Upper lobe of right lung (tissue), 1 donor: Measurements from ENCODE around the gene CCL21. TPM values are rescaled to one million over a fixed set of nuclear protein-coding genes. Genes with fewer than 3 reads are reported as not detected.

ENCODE experiments used
- ATAC-seq: fragments of 200-7000 bp; cut with Tn5 transposase; one replicate; pipeline ENCODE4 v1.9.1; 2020; ENCODE audit warnings: mild to moderate bottlenecking, moderate library complexity
- DNase-seq: peaks from one replicate; pipeline ENCODE4 v3.0.0-alpha.2; 2020
- H3K27ac ChIP-seq: fragments of 200-600 bp; one replicate; pipeline ENCODE4 v1.8.0; 2022
- H3K27me3 ChIP-seq: fragments of 200-600 bp; one replicate; pipeline ENCODE4 v1.8.0; 2022; ENCODE audit warnings: mild to moderate bottlenecking
- H3K36me3 ChIP-seq: fragments of 200-600 bp; one replicate; pipeline ENCODE4 v1.8.0; 2022
- H3K4me1 ChIP-seq: fragments of 200-600 bp; one replicate; pipeline ENCODE4 v1.8.0; 2022
- H3K4me3 ChIP-seq: fragments of 200-600 bp; one replicate; pipeline ENCODE4 v1.8.0; 2022; ENCODE audit warnings: mild to moderate bottlenecking
- H3K9me3 ChIP-seq: fragments of 200-600 bp; one replicate; pipeline ENCODE4 v1.8.0; 2022
- CTCF ChIP-seq: fragments of 200-600 bp; IDR thresholded peaks from one replicate; pipeline ENCODE4 v1.8.0; 2022; ENCODE audit warnings: antibody characterized with exemption
- intact Hi-C: fragments of 100-400 bp; cut with DNase I; formaldehyde crosslinking; loops from one replicate; pipeline ENCODE4 v1.11.0; 2022
- total RNA-seq: library from RNA; stranded (reverse); fragmentation: NEBNext Ultra II Directional; extraction: Animal tissue kit (Norgen Biotek cat#: 25700); gene quantifications from one replicate; pipeline ENCODE4 v1.2.1, GENCODE V29; 2021
- donor health status: DM: no; HTN: yes; CAD: no; lungs with severe emphysema.

The CCL21 gene
- total RNA-seq, 1 donor from 2014 or later, result 37.7 TPM

- no peak for ATAC-seq
- Histone ChIP-seq H3K9me3 (no peaks in the 10 kb centered on the region), H3K27me3 (no peaks in the 10 kb centered on the region), H3K27ac (no peak overlapping the region), H3K4me1 (peaks cover 3% of the 10 kb centered on the region), H3K36me3 (no peaks in the 10 kb centered on the region), H3K4me3 (no peak overlapping the region)
- TF ChIP-seq CTCF, result no peak
- DNase-seq, result no peak
- intact Hi-C loops, result no loop called here
These were observed 23.2 kb downstream of the CCL21 start for GRCh38 chr9:34686732-34687131.

GRCh38 chr9:34686231-34686630 is 23.7 kb downstream of the CCL21 start:
- H3K4me3 ChIP-seq, result no peak overlapping the region
- no peaks in the 10 kb centered on the region for H3K9me3 ChIP-seq
- intact Hi-C loops, result no loop called here
- H3K36me3 ChIP-seq, result no peaks in the 10 kb centered on the region
- H3K4me1 ChIP-seq, result no peaks in the 10 kb centered on the region
- DNase-seq (no peak), ATAC-seq (no peak)
- no peak overlapping the region for H3K27ac ChIP-seq
- TF ChIP-seq CTCF, result no peak
- H3K27me3 ChIP-seq, result no peaks in the 10 kb centered on the region

- Histone ChIP-seq H3K4me1 (no peaks in the 10 kb centered on the region), H3K9me3 (no peaks in the 10 kb centered on the region), H3K4me3 (no peak overlapping the region), H3K27me3 (no peaks in the 10 kb centered on the region), H3K36me3 (no peaks in the 10 kb centered on the region), H3K27ac (no peak overlapping the region)
- no peak for TF ChIP-seq CTCF
- no peak for DNase-seq
- ATAC-seq, result no peak
- intact Hi-C loops, result no loop called here
These were observed 24.3 kb downstream of the CCL21 start for GRCh38 chr9:34685591-34685990.

GRCh38 chr9:34684816-34685215 is 25.1 kb downstream of the CCL21 start:
- H3K4me3 ChIP-seq, result no peak overlapping the region
- H3K9me3 ChIP-seq, result no peaks in the 10 kb centered on the region
- ATAC-seq, result no peak
- no peak for TF ChIP-seq CTCF
- no peaks in the 10 kb centered on the region for H3K4me1 ChIP-seq
- H3K27ac ChIP-seq, result no peak overlapping the region
- H3K27me3 ChIP-seq, result no peaks in the 10 kb centered on the region
- no peaks in the 10 kb centered on the region for H3K36me3 ChIP-seq
- no peak for DNase-seq
- intact Hi-C loops, result no loop called here

GRCh38 chr9:34684145-34684544 is 25.8 kb downstream of the CCL21 start:
- intact Hi-C loops, result no loop called here
- DNase-seq (no peak), ATAC-seq (no peak)
- H3K9me3 ChIP-seq, result no peaks in the 10 kb centered on the region
- H3K4me3 ChIP-seq, result no peak overlapping the region
- H3K27ac ChIP-seq, result no peak overlapping the region
- no peaks in the 10 kb centered on the region for H3K36me3 ChIP-seq
- H3K27me3 ChIP-seq, result no peaks in the 10 kb centered on the region
- TF ChIP-seq CTCF, result no peak
- H3K4me1 ChIP-seq, result no peaks in the 10 kb centered on the region

- ATAC-seq (no peak), DNase-seq (no peak)
- Histone ChIP-seq H3K36me3 (no peaks in the 10 kb centered on the region), H3K4me3 (no peak overlapping the region), H3K27me3 (no peaks in the 10 kb centered on the region), H3K4me1 (no peaks in the 10 kb centered on the region), H3K27ac (no peak overlapping the region), H3K9me3 (no peaks in the 10 kb centered on the region)
- no peak for TF ChIP-seq CTCF
- intact Hi-C loops, result no loop called here
These were observed 34.1 kb downstream of the CCL21 start for GRCh38 chr9:34675869-34676268.
